SW 1271 (cell line): ENCODE results near the gene INPP5F.

Source experiments
- DNase-seq, 2 experiments: peaks; one replicate each; lab custom pipeline; 2025; lab: John Stamatoyannopoulos, UW

The INPP5F gene

GRCh38 chr10:119817991-119818888, 92.4 kb downstream of the INPP5F start:
- no peak for DNase-seq

GRCh38 chr10:119818889-119819270, 93.0 kb downstream of the INPP5F start:
- DNase-seq: no peak

GRCh38 chr10:119821182-119821581, 95.3 kb downstream of the INPP5F start:
- DNase-seq: no peak

- DNase-seq: no peak
Observed at GRCh38 chr10:119824299-119824698, 98.4 kb downstream of the INPP5F start.

- DNase-seq: no peak
Observed at GRCh38 chr10:119826771-119827170, 100.9 kb downstream of the INPP5F start.

GRCh38 chr10:119827430-119827829, 101.6 kb downstream of the INPP5F start:
- DNase-seq: no peak

GRCh38 chr10:119829429-119829828, 103.6 kb downstream of the INPP5F start:
- no peak for DNase-seq

- DNase-seq: no peak
Observed at GRCh38 chr10:119830851-119831250, 105.0 kb downstream of the INPP5F start.

- DNase-seq: no peak
Observed at GRCh38 chr10:119831656-119832055, 105.8 kb downstream of the INPP5F start.

- DNase-seq: no peak
Observed at GRCh38 chr10:119832951-119833350, 107.1 kb downstream of the INPP5F start.

- no peak for DNase-seq
Observed at GRCh38 chr10:119834188-119834587, 108.3 kb downstream of the INPP5F start.

GRCh38 chr10:119845656-119846055, 119.8 kb downstream of the INPP5F start:
- no peak for DNase-seq

GRCh38 chr10:119849031-119849789, 123.4 kb downstream of the INPP5F start:
- peak; percentile 2 to 40 for DNase-seq

GRCh38 chr10:119849944-119850343, 124.1 kb downstream of the INPP5F start:
- no peak for DNase-seq

- DNase-seq: no peak
Observed at GRCh38 chr10:119852277-119852676, 126.4 kb downstream of the INPP5F start.

- no peak for DNase-seq
Observed at GRCh38 chr10:119852822-119853221, 127.0 kb downstream of the INPP5F start.

- DNase-seq: no peak
Observed at GRCh38 chr10:119853574-119853973, 127.7 kb downstream of the INPP5F start.

- no peak for DNase-seq
Observed at GRCh38 chr10:119858063-119858462, 132.2 kb downstream of the INPP5F start.

- DNase-seq: peak in 1 of 2 experiments; percentile 35
Observed at GRCh38 chr10:119859420-119860258, 133.8 kb downstream of the INPP5F start.

- no peak for DNase-seq
Observed at GRCh38 chr10:119860866-119861607, 135.2 kb downstream of the INPP5F start.

GRCh38 chr10:119862524-119862923, 136.7 kb downstream of the INPP5F start:
- DNase-seq: no peak
